HG03442 (cell line): ENCODE measurements around the gene SUMO3.

ENCODE experiments used
- ATAC-seq: cut with Tn5 transposase; IDR thresholded peaks from one replicate; pipeline ENCODE4 v1.9.1; 2021; ENCODE audit warnings: mild to moderate bottlenecking, moderate library complexity; ENCODE audit not compliant: unreplicated experiment

SUMO3 gene

DNA sequence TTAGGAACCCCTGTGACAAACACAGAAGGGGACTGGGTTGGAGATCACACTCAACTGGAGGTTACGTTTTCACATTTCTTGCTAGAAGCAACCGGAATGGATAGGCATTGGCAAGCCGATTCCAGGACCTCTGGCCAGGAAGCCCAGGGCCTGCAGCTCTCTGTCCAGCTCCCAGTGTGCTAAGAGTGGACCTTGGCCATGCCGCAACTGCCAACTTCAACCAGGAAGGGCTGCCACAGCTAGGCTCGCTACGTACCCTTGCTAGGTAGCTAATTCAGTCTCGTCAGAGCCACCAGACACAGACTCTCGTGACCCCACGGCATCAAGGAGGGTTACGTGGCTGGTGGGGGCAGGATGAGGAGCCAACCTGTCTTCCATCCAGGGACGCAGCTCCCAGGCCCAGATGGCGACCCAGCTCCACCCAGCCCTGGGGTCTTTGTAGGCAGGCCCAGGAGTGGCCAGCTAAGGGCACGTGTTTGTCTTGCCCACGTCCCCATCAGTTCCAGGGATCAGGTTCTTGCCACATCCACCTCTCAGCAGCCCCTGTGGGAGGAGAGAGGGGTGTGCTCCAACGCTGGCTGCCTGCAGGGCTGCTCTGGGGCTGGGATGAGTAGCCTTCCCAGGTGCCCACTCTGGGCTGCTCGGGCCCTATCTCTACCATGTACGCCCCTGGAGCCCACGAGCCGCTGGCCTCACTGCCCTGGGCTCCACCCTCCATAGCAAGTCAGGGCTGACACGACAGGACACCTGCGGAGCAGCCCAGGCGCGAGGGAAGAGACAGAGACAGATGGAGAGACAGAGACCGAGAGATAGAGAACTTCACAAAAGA, 55.4 kb downstream of the SUMO3 start:
- ATAC-seq: no peak

- ATAC-seq: no peak
These were observed 56.1 kb downstream of the SUMO3 start for GRCh38 chr21:44761747-44762208.

DNA sequence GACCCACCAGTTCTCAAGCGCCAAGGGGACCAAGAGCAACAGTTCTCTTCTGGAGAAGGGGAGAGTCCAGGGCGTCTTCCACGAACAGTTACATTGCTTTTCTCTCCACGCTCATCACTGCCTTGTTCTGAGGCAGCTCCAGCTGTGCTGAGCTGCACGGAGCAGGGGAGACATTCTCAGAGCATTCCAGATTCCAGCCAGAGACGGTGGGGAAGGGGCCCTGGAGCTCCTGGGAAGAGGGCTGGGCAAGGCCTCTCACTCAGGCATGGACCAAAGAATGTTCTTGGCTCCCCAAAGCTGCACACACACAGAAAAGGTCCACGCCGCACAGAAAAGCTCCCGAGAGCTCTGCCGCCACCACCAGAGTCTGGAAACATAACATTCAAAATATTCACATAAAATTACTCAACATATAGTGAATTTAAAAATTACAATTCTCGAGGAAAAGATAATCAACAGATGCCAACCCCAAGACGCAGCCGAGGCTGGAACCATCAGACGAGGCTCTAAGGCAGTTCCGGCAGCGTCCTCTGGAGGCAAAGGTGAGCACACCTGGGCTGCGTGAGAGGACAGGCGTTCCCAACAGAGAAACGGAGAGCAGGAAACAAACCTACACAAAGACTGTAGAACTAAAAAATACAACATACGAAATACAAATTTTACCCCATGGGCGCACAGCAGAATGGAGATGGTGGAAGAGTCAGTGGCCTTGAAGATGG, 56.7 kb downstream of the SUMO3 start:
- no peak for ATAC-seq

- ATAC-seq: no peak
These were observed 57.5 kb downstream of the SUMO3 start for GRCh38 chr21:44760376-44760775.

- no peak for ATAC-seq
These were observed 58.1 kb downstream of the SUMO3 start for GRCh38 chr21:44759628-44760285.

DNA sequence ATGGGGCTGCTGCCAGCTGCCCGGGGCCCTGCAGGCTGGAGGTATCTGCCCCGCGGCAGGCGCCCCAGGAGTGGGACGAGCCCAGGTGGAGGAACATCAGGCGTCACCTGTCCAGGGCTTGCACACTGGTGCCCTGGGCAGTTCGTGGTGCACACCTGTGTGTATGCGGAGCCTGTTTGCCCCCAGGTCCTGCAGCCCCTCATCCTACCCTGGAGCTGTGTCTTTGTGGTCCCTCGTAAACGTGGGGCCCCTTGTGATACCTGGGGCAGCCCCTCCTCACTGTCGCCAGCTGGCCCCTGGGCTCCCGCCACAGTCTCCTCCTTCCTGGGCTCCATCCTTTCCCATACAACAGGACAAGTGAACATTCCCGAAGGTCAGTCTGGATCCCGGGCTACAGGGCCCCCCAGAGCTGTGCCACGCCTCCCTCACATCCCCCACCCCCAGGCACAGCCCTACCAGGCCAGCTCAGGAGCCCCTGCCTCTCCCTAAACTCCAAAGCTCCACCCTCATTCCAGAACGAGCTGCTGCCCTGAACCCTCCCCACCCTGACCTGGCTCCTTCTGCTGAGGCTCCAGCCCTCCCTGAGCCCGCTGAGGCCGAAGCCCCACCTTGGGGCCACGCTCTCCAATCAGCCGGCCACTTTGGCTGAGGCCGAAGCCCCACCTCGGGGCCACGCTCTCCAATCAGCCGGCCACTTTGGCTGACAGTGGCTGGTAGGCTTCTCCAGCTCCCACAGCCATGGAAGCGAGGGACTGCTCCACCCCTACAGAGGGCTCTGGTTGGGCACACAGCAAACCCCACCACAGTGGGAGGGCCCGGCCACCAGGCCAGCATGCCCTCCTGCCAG, 58.9 kb downstream of the SUMO3 start:
- no peak for ATAC-seq

GRCh38 chr21:44758141-44758561, 59.7 kb downstream of the SUMO3 start:
- ATAC-seq: no peak

DNA sequence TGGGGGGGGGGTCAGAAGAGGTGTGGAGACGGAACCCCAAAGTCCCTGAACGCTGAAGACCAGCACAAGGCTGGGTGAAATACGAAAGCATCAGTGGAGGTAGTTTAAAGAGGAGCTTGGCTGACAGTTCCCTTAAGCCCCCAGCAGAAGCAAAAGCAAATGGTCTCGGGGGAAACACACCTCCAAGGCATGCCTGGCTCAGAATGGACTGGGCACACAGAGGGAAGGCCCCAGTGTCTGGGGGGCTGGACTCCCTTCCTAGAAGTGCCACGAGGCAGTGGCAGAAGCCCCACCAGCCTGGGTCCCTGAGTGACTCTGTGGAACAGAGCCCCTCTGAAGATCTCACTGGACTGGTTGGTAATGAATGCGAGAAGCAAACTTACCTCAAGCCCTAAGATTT, 60.1 kb downstream of the SUMO3 start:
- ATAC-seq: no peak

- no peak for ATAC-seq
These were observed 61.3 kb downstream of the SUMO3 start for GRCh38 chr21:44756423-44757185.
